Fibroblast of skin of scalp (primary cell): ENCODE data around the gene PEX5. TPM values are rescaled to one million over a fixed set of nuclear protein-coding genes. Genes with fewer than 3 reads are reported as not detected.
A peak's percentile ranks its signal among the peaks of the same experiment; 100 is the strongest.

Experiments used
- DNase-seq: peaks from one replicate; pipeline ENCODE4 v3.0.0-alpha.2; 2013
- polyA plus RNA-seq, 2 experiments: library from polyadenylated mRNA; unstranded; fragments of 120-200 nt; gene quantifications; one replicate each; pipeline ENCODE4 v1.2.1, GENCODE V29; 2013; ENCODE audit not compliant: insufficient read length in 2 of 2

PEX5 gene
- polyA plus RNA-seq (2013, experiment 1 of 2; ENCODE audit: insufficient read length): 22.3 TPM
- polyA plus RNA-seq (2013, experiment 2 of 2; ENCODE audit: insufficient read length): 23.3 TPM

GRCh38 chr12:7189398-7190267, at the start of gene PEX5:
Gene PEX5 (plus strand): TSS chr12:7189686. CDS start chr12:7190378, 692 bp downstream.
- DNase-seq: peak; percentile 93

GRCh38 chr12:7141351-7142005, 48.0 kb upstream of the PEX5 start:
- no peak for DNase-seq

GRCh38 chr12:7142056-7142644, 47.3 kb upstream of the PEX5 start:
- DNase-seq: peak; percentile 60

DNA sequence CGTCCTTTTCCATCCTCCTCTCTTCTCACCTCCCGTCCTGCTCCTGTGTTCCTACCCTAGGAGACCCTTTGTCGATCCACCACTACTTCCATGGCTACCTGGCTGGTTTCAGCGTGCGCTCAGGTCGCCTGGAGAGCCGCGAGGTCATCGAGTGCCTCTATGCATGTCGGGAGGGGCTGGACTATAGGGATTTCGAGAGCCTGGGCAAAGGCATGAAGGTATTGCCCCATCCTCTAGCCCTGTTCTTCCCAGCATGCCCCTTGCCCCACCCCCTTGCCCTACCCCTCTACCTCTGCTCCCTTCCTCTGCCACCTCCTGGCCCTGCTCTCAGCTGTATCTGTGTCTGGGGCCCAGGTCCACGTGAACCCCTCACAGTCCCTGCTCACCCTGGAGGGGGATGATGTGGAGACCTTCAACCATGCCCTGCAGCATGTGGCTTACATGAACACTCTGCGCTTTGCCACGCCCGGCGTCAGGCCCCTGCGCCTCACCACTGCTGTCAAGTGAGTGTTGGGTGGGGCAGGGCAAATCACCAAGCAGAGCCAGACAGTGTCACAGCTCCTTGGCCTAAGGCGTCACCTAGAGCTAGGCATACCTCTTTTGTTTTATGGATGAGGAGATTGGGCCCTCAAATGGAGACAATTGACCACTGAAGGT, 46.5 kb upstream of the PEX5 start:
- no peak for DNase-seq

- no peak for DNase-seq
Observed at GRCh38 chr12:7143564-7143963, 45.9 kb upstream of the PEX5 start.

DNA sequence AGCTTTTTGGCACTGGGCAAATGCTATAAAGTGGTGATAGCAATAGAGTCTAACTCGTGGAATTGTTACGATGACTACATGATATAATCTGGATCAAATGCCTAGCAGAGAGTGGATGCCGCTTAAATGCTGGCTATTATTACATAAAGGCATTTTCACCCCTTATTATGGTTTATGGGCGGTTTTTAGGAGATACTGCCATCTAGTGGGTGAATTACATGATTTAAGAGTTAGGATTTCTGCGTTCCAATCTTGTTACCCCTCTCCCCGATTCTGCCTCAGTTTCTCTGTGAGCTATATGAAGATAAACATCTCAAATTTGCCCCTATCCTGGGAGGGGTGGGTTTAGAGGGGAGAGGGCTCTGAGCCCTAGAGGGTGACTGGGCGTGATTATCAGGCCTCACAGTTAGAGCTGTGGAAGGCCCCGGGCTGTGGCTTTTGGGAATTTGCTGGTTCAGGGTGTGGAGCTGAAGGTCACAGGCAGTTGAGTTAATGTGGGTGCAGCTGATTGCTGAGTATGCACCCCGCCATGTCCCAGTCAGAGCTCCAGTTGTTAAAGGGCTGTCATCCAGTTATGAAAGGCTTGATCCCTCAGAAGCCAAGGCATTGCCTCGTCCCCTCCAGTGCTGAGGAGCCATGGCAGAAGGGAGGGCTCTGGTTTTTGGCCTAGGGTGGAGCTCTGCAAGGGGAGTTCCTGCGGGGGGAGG, 44.9 kb upstream of the PEX5 start:
- DNase-seq: peak; percentile 46

GRCh38 chr12:7145671-7146070, 43.8 kb upstream of the PEX5 start:
- DNase-seq: no peak

GRCh38 chr12:7146228-7146627, 43.3 kb upstream of the PEX5 start:
- no peak for DNase-seq

GRCh38 chr12:7146906-7147305, 42.6 kb upstream of the PEX5 start:
- no peak for DNase-seq

DNA sequence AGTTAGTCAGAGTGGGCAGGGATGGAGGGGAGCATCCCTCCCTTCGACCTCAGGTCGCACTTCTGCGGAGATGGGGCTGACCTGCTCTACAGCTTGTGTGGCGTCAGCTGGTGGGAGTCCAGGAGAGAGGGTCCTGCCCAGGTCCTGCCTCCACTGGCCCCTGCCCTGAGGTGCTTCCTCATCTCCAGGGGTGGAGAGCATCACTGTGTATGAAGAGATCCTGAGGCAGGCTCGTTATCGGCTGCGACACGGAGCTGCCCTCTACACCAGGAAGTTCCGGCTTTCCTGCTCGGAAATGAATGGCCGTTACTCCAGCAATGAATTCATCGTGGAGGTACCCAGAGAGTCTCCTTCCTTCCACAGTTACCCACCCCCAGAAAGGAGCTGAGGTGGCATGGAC, 39.1 kb upstream of the PEX5 start:
- no peak for DNase-seq

- no peak for DNase-seq
Observed at GRCh38 chr12:7150841-7151240, 38.6 kb upstream of the PEX5 start.

GRCh38 chr12:7151532-7151931, 38.0 kb upstream of the PEX5 start:
- DNase-seq: no peak

- no peak for DNase-seq
Observed at GRCh38 chr12:7152818-7153217, 36.7 kb upstream of the PEX5 start.

DNA sequence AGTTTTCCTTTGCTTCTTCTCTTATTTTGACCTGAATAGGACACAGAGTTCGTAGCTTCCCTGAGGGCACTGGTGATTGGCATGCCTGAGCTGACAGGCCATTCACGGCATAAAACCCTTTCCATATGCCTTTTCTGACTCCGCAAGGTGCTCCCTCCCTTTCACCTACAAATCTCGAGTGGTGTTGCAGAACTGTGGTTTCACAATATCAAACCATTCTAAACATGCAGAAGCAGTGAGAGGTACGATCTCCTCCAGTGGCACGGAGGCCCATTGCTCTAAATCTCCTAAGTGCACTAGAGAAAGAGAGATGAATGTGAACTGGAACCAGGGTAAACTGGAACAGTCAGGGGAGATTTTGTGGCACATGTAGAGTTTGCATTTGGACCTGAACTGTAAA, 35.4 kb upstream of the PEX5 start:
- no peak for DNase-seq

DNA sequence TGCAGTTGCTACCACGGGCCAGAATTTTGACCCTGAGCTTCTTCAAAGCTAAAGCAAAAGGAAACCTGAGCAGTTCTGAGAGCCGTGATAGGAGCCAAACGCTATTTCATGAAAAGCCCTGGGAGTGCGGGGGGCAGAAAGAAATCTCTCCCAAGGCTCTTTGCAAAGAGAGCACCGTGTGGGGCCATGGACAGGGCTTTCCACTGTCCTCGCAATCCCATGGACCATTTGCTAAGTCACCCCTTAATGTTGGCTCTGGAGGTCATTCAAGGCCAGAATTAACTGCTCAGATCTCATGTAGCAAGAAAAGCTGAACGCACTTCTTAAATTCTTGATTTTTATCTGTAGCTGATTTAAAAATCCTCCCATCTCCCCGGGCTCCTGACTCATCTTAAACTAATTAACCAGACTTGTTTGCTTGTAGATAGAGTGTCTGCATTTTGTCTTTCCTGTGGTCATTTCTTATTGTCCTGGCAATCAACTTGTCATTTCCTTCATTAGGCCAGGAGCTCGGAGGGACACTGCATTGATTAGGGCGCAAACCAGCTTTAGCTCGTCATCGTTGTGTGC, 34.5 kb upstream of the PEX5 start:
- DNase-seq: no peak

DNA sequence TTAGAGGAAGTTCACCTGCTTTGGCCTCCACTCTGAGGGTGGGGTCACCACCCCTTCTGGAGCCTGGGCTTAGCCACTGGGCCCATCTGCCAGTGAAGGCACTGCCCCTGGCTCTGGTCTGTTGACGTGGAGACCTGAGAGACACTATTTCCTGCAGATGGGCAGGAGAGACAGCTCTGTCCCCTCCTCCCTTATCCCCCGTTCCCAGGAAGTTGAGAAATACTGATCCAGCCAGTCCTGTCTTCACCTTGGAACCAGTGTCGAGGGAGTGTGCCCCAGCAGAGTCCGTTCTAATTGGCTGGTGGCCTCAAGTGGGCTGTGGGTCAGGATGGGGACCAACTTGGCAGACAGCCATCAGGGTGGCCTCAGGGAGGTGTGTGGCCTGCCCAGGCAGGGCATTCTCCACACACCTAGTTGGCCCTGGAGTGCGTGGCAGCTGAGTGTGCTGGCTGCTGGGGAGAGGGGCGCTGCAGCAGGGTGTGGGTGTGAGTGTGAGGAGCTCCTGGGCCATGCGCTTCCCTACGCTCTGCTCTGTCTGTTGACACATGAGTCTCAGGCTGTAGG, 33.9 kb upstream of the PEX5 start:
- DNase-seq: no peak

GRCh38 chr12:7156259-7157197, 33.0 kb upstream of the PEX5 start:
- DNase-seq: no peak

DNA sequence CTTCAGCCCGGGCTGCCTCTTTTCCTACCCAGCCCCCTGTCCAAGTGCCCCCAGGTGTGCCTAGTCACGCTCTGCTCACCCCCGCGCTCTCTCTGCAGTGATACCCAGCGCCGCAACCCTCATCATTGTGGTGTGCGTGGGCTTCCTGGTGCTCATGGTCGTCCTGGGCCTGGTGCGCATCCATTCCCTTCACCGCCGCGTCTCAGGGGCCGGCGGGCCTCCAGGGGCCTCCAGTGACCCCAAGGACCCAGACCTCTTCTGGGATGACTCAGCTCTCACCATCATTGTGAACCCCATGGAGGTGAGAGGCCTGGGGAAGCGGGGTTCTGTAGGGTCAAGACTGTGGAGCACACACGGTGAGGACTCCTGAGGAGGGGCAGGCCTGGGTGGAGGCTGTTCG, 32.1 kb upstream of the PEX5 start:
- no peak for DNase-seq

GRCh38 chr12:7158781-7159609, 30.5 kb upstream of the PEX5 start:
- DNase-seq: no peak
